Naive thymus-derived CD4-positive, alpha-beta T cell (primary cell): ENCODE results near the gene TM9SF3. TPM values are rescaled to one million over a fixed set of nuclear protein-coding genes. Genes with fewer than 3 reads are reported as not detected.

Experiments
- ATAC-seq: fragments of 150-1000 bp; cut with Tn5 transposase; 2 replicates; pipeline ENCODE4 v1.10.0; 2021; ENCODE audit warnings: mild to moderate bottlenecking, moderate library complexity
- CTCF ChIA-PET: fragments of 350-600 bp; sonication (Branson Sonifier 250); formaldehyde crosslinking; loops from one replicate; lab custom pipeline; 2021; ENCODE audit warnings: antibody characterized with exemption; lab: Charles Lee
- POLR2A ChIA-PET: fragments of 350-600 bp; sonication (Branson Sonifier 250); formaldehyde crosslinking; loops from one replicate; lab custom pipeline; 2021; ENCODE audit warnings: antibody characterized with exemption, inconsistent platforms; lab: Charles Lee
- DNase-seq, 9 donors: peaks; one replicate each; pipeline versions ENCODE4 v3.0.0 to v3.0.0-alpha.2; 2020 to 2022; ENCODE audit warnings: mixed read lengths in 1 of 9
- H3K27ac ChIP-seq: one replicate; pipeline ENCODE4 v1.7.0; 2013; ENCODE audit warnings: mild to moderate bottlenecking, low read depth, low read length, moderate library complexity
- H3K27me3 ChIP-seq, 2 donors: one replicate each; pipeline ENCODE4 v1.7.0; 2013; ENCODE audit warnings: low read length in 2 of 2, mild to moderate bottlenecking in 2 of 2, moderate library complexity in 2 of 2; ENCODE audit not compliant: control insufficient read depth in 2 of 2, insufficient read depth in 2 of 2
- H3K36me3 ChIP-seq, 3 experiments: 1 replicate in 2 of 3; 2 replicates in 1 of 3; pipeline ENCODE4 v1.7.0; 2013; ENCODE audit warnings: low read length in 3 of 3, mild to moderate bottlenecking in 3 of 3, moderate library complexity in 1 of 3; ENCODE audit not compliant: insufficient read depth in 3 of 3, control insufficient read depth in 2 of 3
- H3K4me1 ChIP-seq, 2 donors: one replicate each; pipeline ENCODE4 v1.7.0; 2013; ENCODE audit warnings: low read length in 2 of 2, mild to moderate bottlenecking in 2 of 2, moderate library complexity in 1 of 2; ENCODE audit not compliant: control insufficient read depth in 2 of 2, insufficient read depth in 2 of 2
- H3K4me3 ChIP-seq: 2 replicates; pipeline ENCODE4 v1.7.0; 2013; ENCODE audit warnings: mild to moderate bottlenecking, low read length
- H3K9me3 ChIP-seq, 3 experiments: 1 replicate in 2 of 3; 2 replicates in 1 of 3; pipeline ENCODE4 v1.7.0; 2013; ENCODE audit warnings: low read length in 3 of 3; ENCODE audit not compliant: control insufficient read depth in 2 of 3
- H3K27ac Mint-ChIP-seq, 9 donors: one replicate each; pipeline ENCODE4 v1.8.0; 2020 to 2022; ENCODE audit warnings: mixed read lengths in 9 of 9, mild to moderate bottlenecking in 8 of 9, moderate library complexity in 5 of 9, inconsistent platforms in 2 of 9
- H3K27me3 Mint-ChIP-seq, 5 donors: one replicate each; pipeline ENCODE4 v1.8.0; 2021 to 2022; ENCODE audit warnings: mixed read lengths in 5 of 5, mild to moderate bottlenecking in 1 of 5
- H3K36me3 Mint-ChIP-seq, 5 donors: one replicate each; pipeline ENCODE4 v1.8.0; 2020 to 2022; ENCODE audit warnings: mixed read lengths in 5 of 5, mild to moderate bottlenecking in 3 of 5, inconsistent platforms in 1 of 5
- H3K4me1 Mint-ChIP-seq, 7 donors: one replicate each; pipeline ENCODE4 v1.8.0; 2020 to 2022; ENCODE audit warnings: mixed read lengths in 7 of 7, mild to moderate bottlenecking in 3 of 7, inconsistent platforms in 1 of 7
- H3K4me3 Mint-ChIP-seq, 10 donors: one replicate each; pipeline ENCODE4 v1.8.0; 2020 to 2022; ENCODE audit warnings: mild to moderate bottlenecking in 10 of 10, mixed read lengths in 10 of 10, moderate library complexity in 6 of 10, inconsistent platforms in 2 of 10
- H3K9me3 Mint-ChIP-seq, 11 donors: one replicate each; pipeline ENCODE4 v1.8.0; 2020 to 2022; ENCODE audit warnings: mixed read lengths in 11 of 11, mild to moderate bottlenecking in 4 of 11, inconsistent platforms in 1 of 11, moderate library complexity in 1 of 11
- intact Hi-C, 2 donors: fragments of 100-400 bp; cut with micrococcal nuclease; formaldehyde crosslinking; loops; one replicate each; pipeline ENCODE4 v1.15.1; 2023
- polyA plus RNA-seq, 2 donors: library from polyadenylated mRNA; unstranded; fragments of 300-500 nt; fragmentation: Illumina TruSeq; gene quantifications; one replicate each; pipeline ENCODE4 v1.2.3, GENCODE V29; 2021
- total RNA-seq, 6 experiments: library from RNA in 5 of 6; stranded (reverse) in 5 of 6; gene quantifications; 1 replicate in 5 of 6; 2 replicates in 1 of 6; pipeline ENCODE4 v1.2.3 and lab custom pipeline; 2021 to 2026

TM9SF3 gene
- total RNA-seq (10 to 100 TPM; 76.7 to 94.0 (median 83.5) TPM), polyA plus RNA-seq (10 to 100 TPM; 56.8 to 58.2 TPM), total RNA-seq (lab: John Stamatoyannopoulos, UW) (106 reads per million, percentile 85 among the genes with 10 or more reads in this experiment)

DNA sequence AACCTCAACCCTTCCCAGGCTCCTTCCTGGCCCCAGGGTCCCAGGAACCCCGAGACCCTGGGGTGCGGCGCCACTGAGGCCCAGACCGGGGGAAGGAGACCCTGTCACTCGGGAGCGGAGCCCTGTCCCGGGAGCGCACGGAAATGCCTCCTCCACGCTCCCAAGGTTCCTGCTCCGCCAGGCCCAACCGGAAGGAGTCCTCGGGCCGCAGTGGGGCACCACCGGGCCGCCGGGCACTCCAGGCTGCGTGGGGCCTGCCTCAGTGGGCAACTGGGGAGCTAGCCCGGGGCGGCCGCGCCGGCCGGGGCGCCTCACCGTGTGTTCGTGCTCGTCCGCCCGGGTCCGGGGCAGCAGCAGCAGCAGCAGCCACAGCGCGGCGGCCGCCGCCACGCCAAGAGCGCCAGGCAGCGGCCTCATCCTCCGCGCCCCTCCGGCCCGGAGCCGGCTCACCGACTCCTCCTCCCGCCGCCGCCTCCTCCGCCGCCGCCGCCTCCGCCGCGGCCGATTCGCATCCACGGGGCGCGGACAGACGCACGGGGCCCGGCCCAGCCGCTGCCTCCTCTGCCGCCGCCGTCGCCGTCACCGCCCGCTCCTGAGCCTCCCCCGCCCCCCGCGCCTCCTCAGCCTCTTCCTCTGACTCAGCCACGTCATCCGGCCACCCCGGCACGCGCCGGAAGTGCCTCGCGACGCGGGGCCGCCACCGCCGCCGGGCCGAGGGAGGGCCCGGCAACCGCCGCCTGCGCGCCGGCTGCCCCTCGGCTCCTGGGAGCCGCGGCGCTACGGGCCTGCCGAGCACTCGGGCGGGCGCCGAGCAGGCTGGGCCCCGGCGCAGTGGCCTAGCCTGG, at the start of gene TM9SF3:
Gene TM9SF3 (minus strand): TSS at position 594 of the 845 bp plus-strand sequence. CDS start 177 bp downstream, at position 417.
- Histone ChIP-seq H3K4me1 (peaks cover 28 to 32% of the 10 kb centered on the region in 2 donors), H3K27ac (peak within 1 kb of the TSS; percentile 100), H3K27me3 (no peaks in the 10 kb centered on the region), H3K9me3 (no peaks in the 10 kb centered on the region), H3K36me3 (peaks cover 0 to 4% (median 0%) of the 10 kb centered on the region in 3 experiments), H3K4me3 (peak within 1 kb of the TSS; percentile 83)
- Mint-ChIP-seq H3K9me3 (peaks cover 0 to 2% (median 0%) of the 10 kb centered on the region in 11 donors), H3K4me1 (peaks cover 26 to 47% (median 40%) of the 10 kb centered on the region in 7 donors), H3K27ac (peak within 1 kb of the TSS in 8 of 9 donors; percentile 89 to 99 (median 95)), H3K27me3 (peaks cover 0 to 13% (median 0%) of the 10 kb centered on the region in 5 donors), H3K36me3 (peaks cover 0 to 6% (median 0%) of the 10 kb centered on the region in 5 donors), H3K4me3 (peak within 1 kb of the TSS in 8 of 10 donors; percentile 82 to 97 (median 92))
- intact Hi-C loops: loop anchor here (1.0 to 10.0 kb wide), 18 partner anchors 20 to 1551 kb away; partner anchors contain the start of genes PI4K2A (in 2 of the 2), ZNF518A (in 2 of the 2), CC2D2B (in 1 of the 2) and CCNJ (in 1 of the 2)
- DNase-seq (peak; percentile 86 to 91 (median 89)), ATAC-seq (peak; percentile 93)
- ChIA-PET POLR2A (interaction anchor here (0.6 to 1.8 kb wide), 5 partner anchors 18 to 347 kb away, joined by 3 to 5 read pairs (median 3); no protein-coding TSS in a partner anchor), CTCF (no interaction called here)

DNA sequence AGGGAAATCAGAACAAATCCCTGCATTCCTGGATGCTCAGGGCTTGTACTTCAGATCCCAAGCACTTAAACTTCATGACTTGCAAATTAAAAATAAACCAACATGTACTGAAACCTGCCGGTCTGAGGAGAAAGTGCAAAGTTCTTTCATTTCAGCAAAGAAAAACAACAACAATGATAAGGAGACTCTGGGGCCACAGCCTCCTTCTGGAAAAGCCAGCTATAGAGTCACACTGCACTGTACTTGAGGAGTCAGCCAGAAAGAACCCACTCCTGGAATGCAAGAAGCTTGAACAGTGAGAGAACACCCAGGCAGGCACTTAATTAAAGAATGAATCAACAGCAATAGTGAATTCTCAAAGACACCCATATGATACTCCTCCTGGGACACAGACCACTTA, 49.7 kb upstream of the TM9SF3 start:
- POLR2A ChIA-PET: no interaction called here

DNA sequence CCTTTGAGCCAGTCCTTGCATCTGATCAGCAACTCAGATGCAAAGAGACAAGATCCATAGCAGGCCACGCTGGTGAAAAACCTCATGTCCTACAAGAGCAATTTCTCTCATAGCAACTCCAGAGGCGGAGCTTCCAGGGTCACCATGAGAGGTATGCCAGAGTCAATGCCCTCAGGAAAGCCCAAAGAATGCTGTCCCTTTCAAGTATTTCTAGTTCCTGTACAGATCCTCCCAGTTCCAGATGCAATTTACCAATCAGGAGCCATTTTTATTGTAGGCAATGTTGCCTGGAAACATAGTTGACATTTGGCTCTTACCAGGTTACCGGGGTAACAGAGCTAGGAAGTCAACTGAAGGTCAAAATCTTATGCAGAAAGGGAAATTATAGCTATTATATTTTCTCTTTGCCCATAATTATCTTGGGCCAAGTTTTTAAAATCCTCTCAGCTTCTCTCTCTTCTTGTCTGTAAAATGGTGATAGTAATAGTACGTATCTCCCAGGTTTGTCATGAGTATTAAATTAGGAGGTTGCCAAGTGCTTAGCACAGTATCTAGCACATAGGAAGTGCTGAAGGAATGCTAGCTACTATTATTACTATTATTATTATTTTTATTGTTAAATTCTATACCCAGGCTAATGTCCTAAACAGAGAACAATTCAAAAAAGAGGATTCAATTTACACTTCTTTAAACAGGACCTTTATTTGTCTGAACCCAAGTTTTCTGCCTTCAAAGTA, 46.3 kb upstream of the TM9SF3 start:
- no peaks in the 10 kb centered on the region for H3K4me1 Mint-ChIP-seq
- H3K9me3 Mint-ChIP-seq: peaks cover 0 to 1% (median 0%) of the 10 kb centered on the region in 11 donors
- peaks cover 0 to 6% (median 3%) of the 10 kb centered on the region in 5 donors for H3K27me3 Mint-ChIP-seq
- Histone ChIP-seq H3K36me3 (no peaks in the 10 kb centered on the region), H3K4me3 (no peak overlapping the region), H3K27me3 (no peaks in the 10 kb centered on the region), H3K4me1 (no peaks in the 10 kb centered on the region), H3K27ac (no peak overlapping the region), H3K9me3 (no peaks in the 10 kb centered on the region)
- POLR2A ChIA-PET: interaction anchor here (0.6 kb wide), 1 partner anchor 16 kb away, joined by 3 read pairs; no protein-coding TSS in a partner anchor
- intact Hi-C loops: no loop called here
- no peak overlapping the region for H3K4me3 Mint-ChIP-seq
- H3K36me3 Mint-ChIP-seq: no peaks in the 10 kb centered on the region
- H3K27ac Mint-ChIP-seq: no peak overlapping the region
- CTCF ChIA-PET: interaction anchor here (0.6 kb wide), 1 partner anchor 22 kb away, joined by 3 read pairs; no protein-coding TSS in a partner anchor
- ATAC-seq: no peak
- DNase-seq: no peak

More for the DNA sequence above, 49.7 kb upstream of the TM9SF3 start:
- peaks cover 0 to 6% (median 4%) of the 10 kb centered on the region in 7 donors for H3K4me1 Mint-ChIP-seq
- peaks cover 0 to 13% (median 3%) of the 10 kb centered on the region in 5 donors for H3K27me3 Mint-ChIP-seq
- H3K27ac Mint-ChIP-seq: no peak overlapping the region
- no peaks in the 10 kb centered on the region for H3K36me3 ChIP-seq
- CTCF ChIA-PET: no interaction called here
- H3K4me3 ChIP-seq: no peak overlapping the region
- no peaks in the 10 kb centered on the region for H3K9me3 ChIP-seq
- H3K27ac ChIP-seq: no peak overlapping the region
- H3K27me3 ChIP-seq: no peaks in the 10 kb centered on the region
- H3K4me1 ChIP-seq: no peaks in the 10 kb centered on the region
- H3K36me3 Mint-ChIP-seq: no peaks in the 10 kb centered on the region
- DNase-seq (no peak), ATAC-seq (no peak)
- no peak overlapping the region for H3K4me3 Mint-ChIP-seq
- H3K9me3 Mint-ChIP-seq: peaks cover 0 to 1% (median 0%) of the 10 kb centered on the region in 11 donors
- intact Hi-C loops: no loop called here

DNA sequence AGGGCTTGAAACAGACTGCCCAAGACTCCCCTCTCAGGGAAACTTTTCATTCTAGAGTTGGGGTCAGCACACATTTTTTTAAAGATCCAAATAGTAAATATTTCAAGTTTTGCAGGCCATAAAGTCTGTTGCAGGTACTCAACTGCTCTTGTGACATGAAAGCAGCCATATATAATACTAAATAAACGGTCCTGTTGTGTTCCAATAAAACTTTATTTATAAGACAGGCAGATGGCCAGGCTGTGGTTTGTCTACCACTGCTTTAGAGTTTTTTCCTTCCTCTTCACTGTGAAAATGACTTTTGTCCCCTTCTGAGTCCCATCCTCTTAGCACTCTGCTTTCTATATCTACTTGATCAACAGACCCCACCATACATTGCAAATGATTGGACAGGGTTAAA, 40.5 kb upstream of the TM9SF3 start:
- Histone ChIP-seq H3K9me3 (no peaks in the 10 kb centered on the region), H3K4me3 (no peak overlapping the region), H3K36me3 (no peaks in the 10 kb centered on the region), H3K27ac (no peak overlapping the region), H3K4me1 (no peaks in the 10 kb centered on the region), H3K27me3 (no peaks in the 10 kb centered on the region)
- no peaks in the 10 kb centered on the region for H3K27me3 Mint-ChIP-seq
- H3K4me1 Mint-ChIP-seq: no peaks in the 10 kb centered on the region
- H3K27ac Mint-ChIP-seq: no peak overlapping the region
- intact Hi-C loops: no loop called here
- no peaks in the 10 kb centered on the region for H3K9me3 Mint-ChIP-seq
- ChIA-PET CTCF (no interaction called here), POLR2A (no interaction called here)
- ATAC-seq (no peak), DNase-seq (no peak)
- no peaks in the 10 kb centered on the region for H3K36me3 Mint-ChIP-seq
- H3K4me3 Mint-ChIP-seq: no peak overlapping the region

DNA sequence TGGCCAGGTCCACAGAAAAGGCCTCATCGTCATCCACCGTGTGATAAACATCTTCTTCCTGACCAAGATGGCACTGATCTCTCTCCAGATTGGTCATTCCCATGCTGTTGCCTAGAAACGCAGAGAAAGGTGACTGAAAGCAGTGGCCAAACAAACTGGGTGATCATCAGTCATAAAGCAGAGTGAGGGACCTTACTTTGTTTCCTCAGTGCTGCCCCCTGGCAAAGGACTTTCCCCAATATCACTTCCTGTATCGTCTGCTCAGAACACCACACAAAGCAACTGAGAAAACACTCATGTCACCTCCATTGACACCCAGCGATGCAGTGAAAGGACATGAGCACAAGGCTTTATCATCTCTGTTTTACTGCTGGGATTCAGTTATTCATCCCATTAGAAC, 40.0 kb upstream of the TM9SF3 start:
- POLR2A ChIA-PET: no interaction called here
- Histone ChIP-seq H3K36me3 (no peaks in the 10 kb centered on the region), H3K4me1 (no peaks in the 10 kb centered on the region), H3K27ac (no peak overlapping the region), H3K9me3 (no peaks in the 10 kb centered on the region), H3K4me3 (no peak overlapping the region), H3K27me3 (no peaks in the 10 kb centered on the region)
- CTCF ChIA-PET: no interaction called here
- H3K4me1 Mint-ChIP-seq: no peaks in the 10 kb centered on the region
- no peak overlapping the region for H3K27ac Mint-ChIP-seq
- intact Hi-C loops: no loop called here
- H3K9me3 Mint-ChIP-seq: no peaks in the 10 kb centered on the region
- no peak overlapping the region for H3K4me3 Mint-ChIP-seq
- DNase-seq (no peak), ATAC-seq (no peak)
- no peaks in the 10 kb centered on the region for H3K36me3 Mint-ChIP-seq
- H3K27me3 Mint-ChIP-seq: no peaks in the 10 kb centered on the region

DNA sequence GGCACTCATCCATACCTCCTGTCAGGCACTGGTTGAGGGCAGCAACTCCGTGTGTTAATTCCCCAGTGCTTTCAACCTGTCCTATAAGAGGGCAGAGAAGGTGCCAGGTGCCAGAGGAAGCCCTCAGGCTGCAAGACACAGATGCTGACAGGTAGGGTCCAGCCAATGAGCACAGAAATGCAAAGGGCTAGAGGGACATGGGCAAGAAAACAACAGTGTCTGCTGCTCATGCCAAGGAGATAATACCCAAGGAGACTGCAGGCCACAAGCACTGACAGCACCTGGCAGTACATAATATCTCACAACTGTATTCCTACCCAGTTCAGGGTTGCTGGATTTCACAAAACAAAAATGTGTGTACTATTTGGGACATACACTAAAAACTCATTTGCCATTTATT, 38.4 kb upstream of the TM9SF3 start:
- no peaks in the 10 kb centered on the region for H3K4me1 Mint-ChIP-seq
- H3K27me3 Mint-ChIP-seq: no peaks in the 10 kb centered on the region
- POLR2A ChIA-PET: no interaction called here
- no peak overlapping the region for H3K27ac Mint-ChIP-seq
- ATAC-seq: no peak
- no peaks in the 10 kb centered on the region for H3K36me3 Mint-ChIP-seq
- H3K4me1 ChIP-seq: no peaks in the 10 kb centered on the region
- intact Hi-C loops: no loop called here
- H3K27me3 ChIP-seq: no peaks in the 10 kb centered on the region
- H3K9me3 ChIP-seq: no peaks in the 10 kb centered on the region
- no peak overlapping the region for H3K4me3 Mint-ChIP-seq
- no peak overlapping the region for H3K4me3 ChIP-seq
- no peaks in the 10 kb centered on the region for H3K36me3 ChIP-seq
- no peak overlapping the region for H3K27ac ChIP-seq
- CTCF ChIA-PET: interaction anchor here (0.7 kb wide), 1 partner anchor 145 kb away, joined by 3 read pairs; no protein-coding TSS in a partner anchor
- H3K9me3 Mint-ChIP-seq: no peaks in the 10 kb centered on the region
- DNase-seq: no peak
